ENCODE data around the gene KRTAP2-1.

DNA sequence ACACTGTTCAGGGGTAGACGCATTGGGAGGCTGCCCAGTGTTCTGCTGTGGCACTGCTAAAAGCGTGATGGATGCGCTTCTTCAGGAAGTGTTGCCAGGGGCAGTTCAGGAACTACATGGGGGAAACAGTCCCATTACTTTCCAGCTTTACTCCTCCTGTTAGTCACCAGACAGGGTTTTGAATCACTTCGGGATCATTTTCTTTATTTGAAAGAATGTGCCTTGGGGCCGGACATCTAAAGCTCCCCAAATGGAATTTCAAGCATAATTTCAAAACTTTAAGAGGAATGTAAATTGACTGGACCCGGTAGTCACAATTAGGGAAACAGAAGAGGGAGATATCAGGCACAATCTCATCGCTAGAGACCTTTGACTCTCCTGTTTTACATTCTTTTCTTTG lies 1.3 kb upstream of the KRTAP2-1 start:
- TF ChIP-seq CTCF (conservative IDR thresholded peaks at IDR 0.05; ENCODE audit: low read length) (no peak), EZH2phosphoT487 (IDR thresholded peaks at IDR 0.05; ENCODE audit: borderline replicate concordance, low read depth, low read length) (no peak)
